ENCODE measurements around the gene HNMT.

HNMT gene

DNA sequence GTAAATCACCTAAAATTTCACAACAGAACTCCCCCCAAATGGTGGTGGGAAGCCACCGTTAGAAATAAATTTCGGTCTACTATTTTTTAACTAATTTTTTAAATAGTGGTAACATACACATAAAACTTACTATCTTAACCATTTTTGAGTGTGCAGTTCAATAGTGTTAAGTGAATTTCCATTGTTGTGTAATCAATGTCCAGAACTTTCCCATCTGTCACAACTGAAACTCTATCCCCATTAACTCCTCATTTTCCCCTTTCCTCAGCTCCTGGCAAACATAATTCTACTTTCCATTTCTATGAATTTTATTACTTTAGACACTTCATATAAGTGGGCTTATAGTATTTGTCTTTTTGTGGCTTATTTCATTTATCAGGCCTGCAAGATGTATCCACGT, 34.1 kb upstream of the HNMT start:
- DNase-seq (ENCODE audit: low read depth in 1 of 2, low spot score in 1 of 2): no peak
- H3K4me3 ChIP-seq (replicated peaks; ENCODE audit: insufficient read depth, low read length): no peak overlapping the region
- TF ChIP-seq GABPA (IDR thresholded peaks at IDR 0.05; ENCODE audit: low read depth) (no peak), POLR2AphosphoS5 (IDR thresholded peaks at IDR 0.05; ENCODE audit: low read depth) (no peak), CTCF (IDR thresholded peaks at IDR 0.05; ENCODE audit: insufficient read depth, low read length) (no peak), SPI1 (IDR thresholded peaks at IDR 0.05; ENCODE audit: borderline replicate concordance, low read depth) (no peak), REST (IDR thresholded peaks at IDR 0.05; ENCODE audit: insufficient replicate concordance, low read depth) (no peak)
- H3K27me3 ChIP-seq (ENCODE audit: insufficient read depth, poor library complexity, severe bottlenecking): no peaks in the 10 kb centered on the region
- H3K27ac ChIP-seq (replicated peaks): no peak overlapping the region

DNA sequence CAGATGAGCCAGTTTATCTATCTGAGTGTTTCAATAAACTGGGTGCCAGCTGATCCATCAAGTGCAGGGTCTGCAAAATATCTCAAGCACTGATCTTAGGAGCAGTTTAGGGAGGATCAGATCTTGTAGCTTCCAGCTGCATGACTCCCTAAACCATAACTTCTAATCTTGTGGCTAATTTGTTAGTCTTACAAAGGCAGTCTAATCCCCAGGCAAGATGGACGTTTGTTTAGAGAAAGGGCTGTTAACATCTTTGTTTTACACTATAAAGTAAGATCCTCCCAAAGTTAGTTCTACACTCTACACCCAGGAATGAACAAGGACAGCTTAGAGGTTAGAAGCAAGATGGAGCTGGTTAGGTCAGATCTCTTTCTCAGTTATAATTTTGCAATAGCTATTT, 28.7 kb upstream of the HNMT start:
- no peak for DNase-seq (ENCODE audit: low read depth in 1 of 2, low spot score in 1 of 2)
- H3K27me3 ChIP-seq (ENCODE audit: insufficient read depth, poor library complexity, severe bottlenecking): no peaks in the 10 kb centered on the region
- no peak overlapping the region for H3K4me3 ChIP-seq (replicated peaks; ENCODE audit: insufficient read depth, low read length)
- TF ChIP-seq CTCF (IDR thresholded peaks at IDR 0.05; ENCODE audit: insufficient read depth, low read length) (no peak), GABPA (IDR thresholded peaks at IDR 0.05; ENCODE audit: low read depth) (no peak), REST (IDR thresholded peaks at IDR 0.05; ENCODE audit: insufficient replicate concordance, low read depth) (no peak), SPI1 (IDR thresholded peaks at IDR 0.05; ENCODE audit: borderline replicate concordance, low read depth) (no peak), POLR2AphosphoS5 (IDR thresholded peaks at IDR 0.05; ENCODE audit: low read depth) (no peak)
- H3K27ac ChIP-seq (replicated peaks): no peak overlapping the region

GRCh38 chr2:137937246-137937645, 27.0 kb upstream of the HNMT start:
- Histone ChIP-seq H3K27ac (replicated peaks) (no peak overlapping the region), H3K27me3 (ENCODE audit: insufficient read depth, poor library complexity, severe bottlenecking) (no peaks in the 10 kb centered on the region), H3K4me3 (replicated peaks; ENCODE audit: insufficient read depth, low read length) (no peak overlapping the region)
- TF ChIP-seq POLR2AphosphoS5 (IDR thresholded peaks at IDR 0.05; ENCODE audit: low read depth): no peak
- no peak for TF ChIP-seq REST (IDR thresholded peaks at IDR 0.05; ENCODE audit: insufficient replicate concordance, low read depth)
- TF ChIP-seq GABPA (IDR thresholded peaks at IDR 0.05; ENCODE audit: low read depth): no peak
- no peak for TF ChIP-seq SPI1 (IDR thresholded peaks at IDR 0.05; ENCODE audit: borderline replicate concordance, low read depth)
- no peak for DNase-seq (ENCODE audit: low read depth in 1 of 2, low spot score in 1 of 2)

Measured in HL-60 (cell line).